Neural progenitor cell (in vitro differentiated cells): ENCODE data around the gene ASGR1. TPM values are rescaled to one million over a fixed set of nuclear protein-coding genes. Genes with fewer than 3 reads are reported as not detected.

Experiments
- DNase-seq: peaks from one replicate; pipeline ENCODE4 v3.0.0-alpha.2; 2016; ENCODE audit warnings: low spot score
- H2AFZ ChIP-seq: fragments of 200-600 bp; sonication (generic); replicated peaks from 2 replicates; pipeline ENCODE4 v1.6.1; 2016; ENCODE audit warnings: antibody characterized with exemption
- H3F3A ChIP-seq: fragments of 200-600 bp; sonication (generic); 2 replicates; pipeline ENCODE4 v1.6.1; 2016; ENCODE audit warnings: antibody characterized with exemption, low read depth
- H3K27ac ChIP-seq: fragments of 200-600 bp; sonication (generic); 2 replicates; pipeline ENCODE4 v1.5.1; 2016; ENCODE audit warnings: mild to moderate bottlenecking
- H3K27me3 ChIP-seq: fragments of 200-600 bp; sonication (generic); 2 replicates; pipeline ENCODE4 v1.6.1; 2016; ENCODE audit warnings: mild to moderate bottlenecking, moderate library complexity
- H3K36me3 ChIP-seq: fragments of 200-600 bp; sonication (generic); 2 replicates; pipeline ENCODE4 v1.5.1; 2016
- H3K4me1 ChIP-seq: fragments of 200-600 bp; sonication (generic); 2 replicates; pipeline ENCODE4 v1.6.1; 2016; ENCODE audit warnings: mixed run types
- H3K4me2 ChIP-seq: fragments of 200-600 bp; sonication (generic); 2 replicates; pipeline ENCODE4 v1.6.1; 2016
- H3K4me3 ChIP-seq: fragments of 200-600 bp; sonication (generic); 2 replicates; pipeline ENCODE4 v1.5.1; 2016
- H3K79me2 ChIP-seq: fragments of 200-600 bp; sonication (generic); 2 replicates; pipeline ENCODE4 v1.6.1; 2016; ENCODE audit warnings: low read depth
- H3K9ac ChIP-seq: fragments of 200-600 bp; sonication (generic); 2 replicates; pipeline ENCODE4 v1.6.1; 2016
- H3K9me3 ChIP-seq: fragments of 200-600 bp; sonication (generic); 2 replicates; pipeline ENCODE4 v1.5.1; 2016; ENCODE audit warnings: low read depth
- H4K20me1 ChIP-seq: fragments of 200-600 bp; sonication (generic); 2 replicates; pipeline ENCODE4 v1.6.1; 2016; ENCODE audit warnings: low read depth
- H3K27ac Mint-ChIP-seq: 3 replicates; pipeline ENCODE4 v1.8.0; 2021; ENCODE audit warnings: mixed read lengths
- H3K27me3 Mint-ChIP-seq: 2 replicates; pipeline ENCODE4 v1.8.0; 2022; ENCODE audit warnings: low read depth, mild to moderate bottlenecking, inconsistent platforms, moderate library complexity, mixed read lengths; ENCODE audit not compliant: insufficient read depth
- H3K36me3 Mint-ChIP-seq: 3 replicates; pipeline ENCODE4 v1.8.0; 2021; ENCODE audit warnings: mixed read lengths
- H3K4me1 Mint-ChIP-seq: 3 replicates; pipeline ENCODE4 v1.8.0; 2021; ENCODE audit warnings: mixed read lengths
- H3K4me3 Mint-ChIP-seq: 3 replicates; pipeline ENCODE4 v1.8.0; 2021; ENCODE audit warnings: mild to moderate bottlenecking, moderate library complexity, mixed read lengths
- H3K9me3 Mint-ChIP-seq: 3 replicates; pipeline ENCODE4 v1.8.0; 2020; ENCODE audit warnings: mixed read lengths
- CTCF ChIP-seq: fragments of 200-600 bp; sonication (generic); IDR thresholded peaks from 2 replicates; pipeline ENCODE4 v1.5.1; 2017; ENCODE audit warnings: antibody characterized with exemption, mild to moderate bottlenecking
- EZH2 ChIP-seq: fragments of 200-600 bp; sonication (generic); IDR thresholded peaks from 2 replicates; pipeline ENCODE4 v1.6.1; 2017; ENCODE audit warnings: antibody characterized with exemption, mild to moderate bottlenecking, moderate library complexity
- EZH2phosphoT487 ChIP-seq: fragments of 200-600 bp; sonication (generic); IDR thresholded peaks from 2 replicates; pipeline ENCODE4 v1.6.1; 2017; ENCODE audit warnings: antibody characterized with exemption
- total RNA-seq: library from RNA; depleted of rRNA; stranded (reverse); fragments of >200 nt; gene quantifications from 2 replicates; pipeline ENCODE4 v1.2.3, GENCODE V29; 2015; ENCODE audit warnings: low replicate concordance

The ASGR1 gene
- total RNA-seq, 1 donor from 2014 or later = 3.1 TPM

GRCh38 chr17:7219229-7219811 lies 40.1 kb upstream of the ASGR1 start:
- peak overlapping the region; percentile 85 for H3K4me2 ChIP-seq
- H3K27me3 ChIP-seq = no peaks in the 10 kb centered on the region
- H3K9me3 Mint-ChIP-seq = no peaks in the 10 kb centered on the region
- H3K4me3 Mint-ChIP-seq = peak overlapping the region; percentile 92
- H3K27me3 Mint-ChIP-seq = peaks cover 18% of the 10 kb centered on the region
- no peaks in the 10 kb centered on the region for H3K9me3 ChIP-seq
- DNase-seq = no peak
- H3K27ac ChIP-seq = no peak overlapping the region
- TF ChIP-seq CTCF (no peak), EZH2phosphoT487 (no peak), EZH2 (no peak)
- H4K20me1 ChIP-seq = peaks cover 38% of the 10 kb centered on the region
- H3K36me3 Mint-ChIP-seq = peaks cover 20% of the 10 kb centered on the region
- H2AFZ ChIP-seq = peak overlapping the region; percentile 59
- peaks cover 56% of the 10 kb centered on the region for H3K4me1 Mint-ChIP-seq
- peak overlapping the region; percentile 99 for H3K27ac Mint-ChIP-seq
- H3K36me3 ChIP-seq = no peaks in the 10 kb centered on the region
- peaks cover 81% of the 10 kb centered on the region for H3F3A ChIP-seq
- peak overlapping the region; percentile 94 for H3K4me3 ChIP-seq
- H3K9ac ChIP-seq = no peak overlapping the region
- peaks cover 37% of the 10 kb centered on the region for H3K4me1 ChIP-seq
- peaks cover 22% of the 10 kb centered on the region for H3K79me2 ChIP-seq

- H3K4me1 ChIP-seq = peaks cover 37% of the 10 kb centered on the region
- Mint-ChIP-seq H3K9me3 (no peaks in the 10 kb centered on the region), H3K27me3 (peaks cover 19% of the 10 kb centered on the region), H3K4me1 (peaks cover 57% of the 10 kb centered on the region), H3K36me3 (peaks cover 17% of the 10 kb centered on the region), H3K27ac (peak overlapping the region; percentile 99), H3K4me3 (peak overlapping the region; percentile 92)
- H2AFZ ChIP-seq = peak overlapping the region; percentile 23
- no peak overlapping the region for H3K4me3 ChIP-seq
- peaks cover 84% of the 10 kb centered on the region for H3F3A ChIP-seq
- H3K27me3 ChIP-seq = no peaks in the 10 kb centered on the region
- no peaks in the 10 kb centered on the region for H3K36me3 ChIP-seq
- no peak for TF ChIP-seq EZH2phosphoT487
- TF ChIP-seq CTCF = no peak
- no peak for TF ChIP-seq EZH2
- peaks cover 38% of the 10 kb centered on the region for H4K20me1 ChIP-seq
- H3K27ac ChIP-seq = no peak overlapping the region
- peak overlapping the region; percentile 85 for H3K4me2 ChIP-seq
- H3K79me2 ChIP-seq = peaks cover 22% of the 10 kb centered on the region
- no peak overlapping the region for H3K9ac ChIP-seq
- no peaks in the 10 kb centered on the region for H3K9me3 ChIP-seq
- DNase-seq = no peak
Observed at GRCh38 chr17:7218758-7219157, 39.6 kb upstream of the ASGR1 start.

- Histone ChIP-seq H3K9me3 (no peaks in the 10 kb centered on the region), H3K27ac (no peak overlapping the region), H3F3A (peaks cover 84% of the 10 kb centered on the region), H3K4me2 (peak overlapping the region; percentile 85), H3K79me2 (peaks cover 27% of the 10 kb centered on the region), H3K4me1 (peaks cover 42% of the 10 kb centered on the region), H3K4me3 (peak overlapping the region; percentile 59), H3K9ac (no peak overlapping the region), H2AFZ (no peak overlapping the region), H3K36me3 (no peaks in the 10 kb centered on the region), H4K20me1 (peaks cover 34% of the 10 kb centered on the region), H3K27me3 (no peaks in the 10 kb centered on the region)
- no peaks in the 10 kb centered on the region for H3K9me3 Mint-ChIP-seq
- peaks cover 62% of the 10 kb centered on the region for H3K4me1 Mint-ChIP-seq
- no peak for TF ChIP-seq CTCF
- no peak for TF ChIP-seq EZH2
- no peak for TF ChIP-seq EZH2phosphoT487
- H3K36me3 Mint-ChIP-seq = peaks cover 15% of the 10 kb centered on the region
- no peak for DNase-seq
- peaks cover 23% of the 10 kb centered on the region for H3K27me3 Mint-ChIP-seq
- peak overlapping the region; percentile 92 for H3K4me3 Mint-ChIP-seq
- H3K27ac Mint-ChIP-seq = peak overlapping the region; percentile 99
Observed at GRCh38 chr17:7218166-7218565, 39.0 kb upstream of the ASGR1 start.
